GM23338 (cell line): Measurements from ENCODE around the gene OAS3. TPM values are rescaled to one million over a fixed set of nuclear protein-coding genes. Genes with fewer than 3 reads are reported as not detected.

Experiments used
- CTCF ChIP-seq, 2 experiments: fragments of 200-600 bp in 1 of 2; sonication (generic) in 1 of 2; conservative IDR thresholded peaks; 2 replicates each; pipeline versions ENCODE4 v1.5.1 to v1.6.1; 2016 to 2017; ENCODE audit warnings: antibody characterized with exemption in 2 of 2, low read depth in 2 of 2, mild to moderate bottlenecking in 2 of 2, moderate library complexity in 1 of 2
- ETS1 ChIP-seq: IDR thresholded peaks from 2 replicates; pipeline ENCODE4 v1.6.1; 2016; ENCODE audit warnings: antibody characterized with exemption
- EZH2 ChIP-seq: fragments of 200-600 bp; sonication (generic); IDR thresholded peaks from one replicate; pipeline ENCODE4 v1.8.0; 2017; ENCODE audit warnings: antibody characterized with exemption, mild to moderate bottlenecking, low read depth; ENCODE audit not compliant: unreplicated experiment
- ZNF114 ChIP-seq: fragments of 250-450 bp; sonication (Bioruptor Pico); IDR thresholded peaks from 2 replicates; pipeline ENCODE4 v1.5.0; 2020; ENCODE audit warnings: mild to moderate bottlenecking, moderate library complexity
- ZNF462 ChIP-seq: fragments of 250-450 bp; sonication (Bioruptor Pico); IDR thresholded peaks from 2 replicates; pipeline ENCODE4 v1.5.0; 2020; ENCODE audit warnings: mild to moderate bottlenecking, moderate library complexity
- polyA plus RNA-seq: library from polyadenylated mRNA; unstranded; fragments of >200 nt; fragmentation: Nextera tagmentation; extraction: Ambion mirVana; gene quantifications from 2 replicates; pipeline ENCODE4 v1.2.1, GENCODE V29; 2016
- total RNA-seq: library from RNA; depleted of rRNA; stranded (reverse); fragments of >200 nt; shearing (Covaris generic); gene quantifications from 2 replicates; pipeline ENCODE4 v1.2.3, GENCODE V29; 2014

Gene OAS3
- total and polyA plus RNA-seq, 2 experiments from 2014 or later, result 0.27 to 1.4 TPM

- TF ChIP-seq CTCF (conservative IDR thresholded peaks at IDR 0.05; ENCODE audit: low read depth in 2 of 2), result no peak
- no peak for TF ChIP-seq ZNF462 (CRISPR knock-in tag)
- TF ChIP-seq ZNF114 (CRISPR knock-in tag), result no peak
- TF ChIP-seq ETS1, result no peak
- TF ChIP-seq EZH2, result no peak
Measured at GRCh38 chr12:112979041-112979680, 40.9 kb downstream of the OAS3 start (continued).
